Neural progenitor cell (in vitro differentiated cells): ENCODE data around the gene GSDMA. TPM values are rescaled to one million over a fixed set of nuclear protein-coding genes. Genes with fewer than 3 reads are reported as not detected.

ENCODE experiments used
- DNase-seq: peaks from one replicate; pipeline ENCODE4 v3.0.0-alpha.2; 2016; ENCODE audit warnings: low spot score
- H2AFZ ChIP-seq: fragments of 200-600 bp; sonication (generic); replicated peaks from 2 replicates; pipeline ENCODE4 v1.6.1; 2016; ENCODE audit warnings: antibody characterized with exemption
- H3F3A ChIP-seq: fragments of 200-600 bp; sonication (generic); 2 replicates; pipeline ENCODE4 v1.6.1; 2016; ENCODE audit warnings: antibody characterized with exemption, low read depth
- H3K27ac ChIP-seq: fragments of 200-600 bp; sonication (generic); 2 replicates; pipeline ENCODE4 v1.5.1; 2016; ENCODE audit warnings: mild to moderate bottlenecking
- H3K27me3 ChIP-seq: fragments of 200-600 bp; sonication (generic); 2 replicates; pipeline ENCODE4 v1.6.1; 2016; ENCODE audit warnings: mild to moderate bottlenecking, moderate library complexity
- H3K36me3 ChIP-seq: fragments of 200-600 bp; sonication (generic); 2 replicates; pipeline ENCODE4 v1.5.1; 2016
- H3K4me1 ChIP-seq: fragments of 200-600 bp; sonication (generic); 2 replicates; pipeline ENCODE4 v1.6.1; 2016; ENCODE audit warnings: mixed run types
- H3K4me2 ChIP-seq: fragments of 200-600 bp; sonication (generic); 2 replicates; pipeline ENCODE4 v1.6.1; 2016
- H3K4me3 ChIP-seq: fragments of 200-600 bp; sonication (generic); 2 replicates; pipeline ENCODE4 v1.5.1; 2016
- H3K79me2 ChIP-seq: fragments of 200-600 bp; sonication (generic); 2 replicates; pipeline ENCODE4 v1.6.1; 2016; ENCODE audit warnings: low read depth
- H3K9ac ChIP-seq: fragments of 200-600 bp; sonication (generic); 2 replicates; pipeline ENCODE4 v1.6.1; 2016
- H3K9me3 ChIP-seq: fragments of 200-600 bp; sonication (generic); 2 replicates; pipeline ENCODE4 v1.5.1; 2016; ENCODE audit warnings: low read depth
- H4K20me1 ChIP-seq: fragments of 200-600 bp; sonication (generic); 2 replicates; pipeline ENCODE4 v1.6.1; 2016; ENCODE audit warnings: low read depth
- H3K27ac Mint-ChIP-seq: 3 replicates; pipeline ENCODE4 v1.8.0; 2021; ENCODE audit warnings: mixed read lengths
- H3K27me3 Mint-ChIP-seq: 2 replicates; pipeline ENCODE4 v1.8.0; 2022; ENCODE audit warnings: low read depth, mild to moderate bottlenecking, inconsistent platforms, moderate library complexity, mixed read lengths; ENCODE audit not compliant: insufficient read depth
- H3K36me3 Mint-ChIP-seq: 3 replicates; pipeline ENCODE4 v1.8.0; 2021; ENCODE audit warnings: mixed read lengths
- H3K4me1 Mint-ChIP-seq: 3 replicates; pipeline ENCODE4 v1.8.0; 2021; ENCODE audit warnings: mixed read lengths
- H3K4me3 Mint-ChIP-seq: 3 replicates; pipeline ENCODE4 v1.8.0; 2021; ENCODE audit warnings: mild to moderate bottlenecking, moderate library complexity, mixed read lengths
- H3K9me3 Mint-ChIP-seq: 3 replicates; pipeline ENCODE4 v1.8.0; 2020; ENCODE audit warnings: mixed read lengths
- EZH2 ChIP-seq: fragments of 200-600 bp; sonication (generic); IDR thresholded peaks from 2 replicates; pipeline ENCODE4 v1.6.1; 2017; ENCODE audit warnings: antibody characterized with exemption, mild to moderate bottlenecking, moderate library complexity
- EZH2phosphoT487 ChIP-seq: fragments of 200-600 bp; sonication (generic); IDR thresholded peaks from 2 replicates; pipeline ENCODE4 v1.6.1; 2017; ENCODE audit warnings: antibody characterized with exemption
- total RNA-seq: library from RNA; depleted of rRNA; stranded (reverse); fragments of >200 nt; gene quantifications from 2 replicates; pipeline ENCODE4 v1.2.3, GENCODE V29; 2015; ENCODE audit warnings: low replicate concordance
- TF ChIP-seq, protein P1 (sequence below): fragments of 200-600 bp; sonication (generic); IDR thresholded peaks from 2 replicates; pipeline ENCODE4 v1.5.1; 2017; ENCODE audit warnings: antibody characterized with exemption, mild to moderate bottlenecking

The GSDMA gene
- total RNA-seq, 1 donor from 2014 or later: not detected

DNA sequence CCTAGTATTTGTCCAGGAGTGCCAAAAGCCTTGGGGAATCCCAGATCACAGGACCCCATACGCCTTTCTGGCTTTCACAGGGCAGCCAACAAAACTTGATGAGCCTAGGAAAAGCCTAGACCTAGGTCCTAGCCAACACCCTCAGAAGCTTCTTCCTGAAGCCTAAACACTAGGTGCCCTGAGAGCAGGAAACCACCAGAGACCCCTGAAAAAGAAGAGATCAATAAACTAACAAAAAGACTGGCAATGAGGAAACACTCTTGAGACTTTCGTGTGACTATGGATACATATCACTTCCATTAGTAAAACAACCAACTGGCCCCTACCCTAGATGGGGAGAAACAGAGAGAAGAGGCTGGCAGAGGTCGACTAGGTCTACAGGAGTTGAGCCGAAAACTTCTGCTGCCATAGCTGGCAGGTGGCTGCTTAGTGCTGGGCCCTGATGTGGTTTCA lies 36.6 kb upstream of the GSDMA start:
- peaks cover 30% of the 10 kb centered on the region for H3K4me1 Mint-ChIP-seq
- Histone ChIP-seq H3K4me2 (peak overlapping the region; percentile 87), H3K79me2 (peaks cover 26% of the 10 kb centered on the region), H3K9ac (no peak overlapping the region), H4K20me1 (peaks cover 29% of the 10 kb centered on the region), H2AFZ (no peak overlapping the region), H3K27ac (no peak overlapping the region), H3F3A (peaks cover 8% of the 10 kb centered on the region), H3K9me3 (no peaks in the 10 kb centered on the region), H3K27me3 (no peaks in the 10 kb centered on the region), H3K36me3 (no peaks in the 10 kb centered on the region), H3K4me3 (peak overlapping the region; percentile 93), H3K4me1 (peaks cover 30% of the 10 kb centered on the region)
- H3K27me3 Mint-ChIP-seq: peaks cover 5% of the 10 kb centered on the region
- peaks cover 9% of the 10 kb centered on the region for H3K36me3 Mint-ChIP-seq
- H3K27ac Mint-ChIP-seq: peak overlapping the region; percentile 33
- no peaks in the 10 kb centered on the region for H3K9me3 Mint-ChIP-seq
- peak overlapping the region; percentile 94 for H3K4me3 Mint-ChIP-seq
- no peak for TF ChIP-seq EZH2phosphoT487
- TF ChIP-seq, protein P1, sequence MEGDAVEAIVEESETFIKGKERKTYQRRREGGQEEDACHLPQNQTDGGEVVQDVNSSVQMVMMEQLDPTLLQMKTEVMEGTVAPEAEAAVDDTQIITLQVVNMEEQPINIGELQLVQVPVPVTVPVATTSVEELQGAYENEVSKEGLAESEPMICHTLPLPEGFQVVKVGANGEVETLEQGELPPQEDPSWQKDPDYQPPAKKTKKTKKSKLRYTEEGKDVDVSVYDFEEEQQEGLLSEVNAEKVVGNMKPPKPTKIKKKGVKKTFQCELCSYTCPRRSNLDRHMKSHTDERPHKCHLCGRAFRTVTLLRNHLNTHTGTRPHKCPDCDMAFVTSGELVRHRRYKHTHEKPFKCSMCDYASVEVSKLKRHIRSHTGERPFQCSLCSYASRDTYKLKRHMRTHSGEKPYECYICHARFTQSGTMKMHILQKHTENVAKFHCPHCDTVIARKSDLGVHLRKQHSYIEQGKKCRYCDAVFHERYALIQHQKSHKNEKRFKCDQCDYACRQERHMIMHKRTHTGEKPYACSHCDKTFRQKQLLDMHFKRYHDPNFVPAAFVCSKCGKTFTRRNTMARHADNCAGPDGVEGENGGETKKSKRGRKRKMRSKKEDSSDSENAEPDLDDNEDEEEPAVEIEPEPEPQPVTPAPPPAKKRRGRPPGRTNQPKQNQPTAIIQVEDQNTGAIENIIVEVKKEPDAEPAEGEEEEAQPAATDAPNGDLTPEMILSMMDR: no peak
- TF ChIP-seq EZH2: no peak
- DNase-seq: no peak

DNA sequence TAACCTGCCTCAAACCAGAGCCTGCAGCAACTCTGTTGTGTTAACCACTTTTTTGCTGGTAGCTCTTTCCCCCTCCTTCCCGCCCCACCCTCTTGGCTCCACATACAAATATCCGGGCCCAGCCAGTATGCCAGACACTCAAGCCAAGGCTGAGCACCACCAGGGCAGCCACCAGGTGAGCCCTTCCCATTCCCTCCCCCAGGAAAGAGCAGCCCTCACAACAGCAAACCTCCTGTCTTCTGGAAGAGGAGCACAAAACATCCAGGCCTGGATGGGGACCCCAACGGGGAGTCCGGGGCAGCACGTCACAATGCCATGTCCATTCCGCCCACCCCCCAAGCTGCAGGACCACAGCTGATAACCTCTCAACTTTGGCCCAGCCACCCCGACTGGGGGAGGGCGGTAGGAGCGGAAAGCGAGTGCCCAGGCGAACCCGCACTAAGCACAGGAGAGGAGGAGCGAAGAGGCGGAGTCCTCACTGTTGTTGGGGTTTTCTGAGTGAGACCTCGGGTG lies 36.2 kb upstream of the GSDMA start:
- Histone ChIP-seq H3K27me3 (no peaks in the 10 kb centered on the region), H3K4me3 (peak overlapping the region; percentile 93), H3K36me3 (no peaks in the 10 kb centered on the region), H3K4me2 (peak overlapping the region; percentile 87), H3F3A (peaks cover 8% of the 10 kb centered on the region), H3K9ac (peak overlapping the region; percentile 70), H4K20me1 (peaks cover 29% of the 10 kb centered on the region), H3K27ac (no peak overlapping the region), H3K9me3 (no peaks in the 10 kb centered on the region), H2AFZ (peak overlapping the region; percentile 94), H3K4me1 (peaks cover 30% of the 10 kb centered on the region), H3K79me2 (peaks cover 26% of the 10 kb centered on the region)
- H3K4me3 Mint-ChIP-seq: peak overlapping the region; percentile 94
- DNase-seq: peak; percentile 71
- peaks cover 30% of the 10 kb centered on the region for H3K4me1 Mint-ChIP-seq
- H3K36me3 Mint-ChIP-seq: peaks cover 9% of the 10 kb centered on the region
- peaks cover 5% of the 10 kb centered on the region for H3K27me3 Mint-ChIP-seq
- no peak for TF ChIP-seq EZH2phosphoT487
- TF ChIP-seq, protein P1: no peak
- TF ChIP-seq EZH2: no peak
- H3K9me3 Mint-ChIP-seq: no peaks in the 10 kb centered on the region
- no peak overlapping the region for H3K27ac Mint-ChIP-seq

DNA sequence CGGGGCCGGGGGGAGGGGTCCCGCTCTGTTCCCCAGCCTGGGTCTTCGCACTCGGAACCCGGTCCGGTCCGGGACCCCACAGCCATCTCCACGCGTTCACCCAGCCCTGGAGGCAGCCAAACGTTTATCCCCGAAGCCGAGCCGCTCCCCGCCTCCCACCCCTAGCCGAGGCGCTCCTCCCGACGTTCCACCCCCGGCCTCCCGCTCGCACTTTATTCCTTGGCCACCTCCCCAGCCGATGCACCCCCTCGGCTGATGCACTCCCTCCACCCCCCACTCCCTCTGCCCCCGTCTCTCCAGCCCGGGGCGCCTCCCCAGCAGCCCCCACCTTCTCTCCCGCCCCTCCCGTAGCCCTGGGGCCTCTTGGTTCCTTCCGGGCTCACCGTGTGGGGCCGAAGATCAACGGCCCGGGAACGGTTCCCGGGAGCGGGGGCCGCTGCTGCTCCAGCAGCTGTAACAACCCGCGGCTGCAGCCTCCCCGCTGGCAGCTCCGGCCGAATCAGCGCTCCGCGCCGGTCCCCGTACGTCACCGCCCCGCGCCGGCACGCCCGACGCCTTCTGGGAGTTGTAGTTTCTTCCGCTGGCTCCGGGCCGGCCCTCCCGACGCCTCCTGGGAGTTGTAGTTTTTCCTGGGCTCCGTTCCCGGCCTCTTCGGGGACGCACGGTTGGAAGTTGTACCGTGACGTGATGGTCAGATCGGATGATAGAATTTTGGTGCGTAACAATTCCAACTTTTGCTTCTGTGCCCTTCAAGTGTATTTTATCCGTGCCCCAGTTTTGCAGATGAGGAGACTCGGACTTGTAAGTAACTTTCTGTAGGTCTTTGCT lies 35.5 kb upstream of the GSDMA start, which contains the start of the genes LRRC3C and ORMDL3:
TSS of gene LRRC3C (plus strand) at position 632 of the 828 bp plus-strand sequence. CDS start 13,792 bp downstream, outside the sequence.
TSS of gene ORMDL3 (minus strand) at position 501 of the 828 bp plus-strand sequence. CDS start 3,398 bp downstream, outside the sequence.
- DNase-seq: peak; percentile 98
- Mint-ChIP-seq H3K4me1 (peaks cover 30% of the 10 kb centered on the region), H3K36me3 (peaks cover 7% of the 10 kb centered on the region), H3K4me3 (peak within 1 kb of the TSS; percentile 94), H3K9me3 (no peaks in the 10 kb centered on the region), H3K27me3 (peaks cover 5% of the 10 kb centered on the region), H3K27ac (peak within 1 kb of the TSS; percentile 86)
- Histone ChIP-seq H2AFZ (peak within 1 kb of the TSS; percentile 94), H3K9ac (peak within 1 kb of the TSS; percentile 70), H3K4me3 (peak within 1 kb of the TSS; percentile 93), H3K4me1 (peaks cover 30% of the 10 kb centered on the region), H3K4me2 (peak within 1 kb of the TSS; percentile 93), H3K79me2 (peaks cover 26% of the 10 kb centered on the region), H3F3A (peaks cover 8% of the 10 kb centered on the region), H4K20me1 (peaks cover 29% of the 10 kb centered on the region), H3K36me3 (no peaks in the 10 kb centered on the region), H3K27me3 (no peaks in the 10 kb centered on the region), H3K27ac (peak within 1 kb of the TSS; percentile 14), H3K9me3 (no peaks in the 10 kb centered on the region)
- no peak for TF ChIP-seq EZH2
- TF ChIP-seq EZH2phosphoT487: no peak
- TF ChIP-seq, protein P1: no peak
